WTC11 (cell line): ENCODE measurements around the gene TIGIT.

Experiments
- CTCF ChIP-seq: fragments of 200-600 bp; IDR thresholded peaks from 2 replicates; pipeline ENCODE4 v1.8.0; 2022; ENCODE audit warnings: antibody characterized with exemption
- E2F4 ChIP-seq: sonication (generic); formaldehyde crosslinking; IDR thresholded peaks from 2 replicates; pipeline ENCODE4 v1.8.1; 2022; ENCODE audit warnings: low read depth, mild to moderate bottlenecking, moderate library complexity, missing genetic modification reagents, borderline replicate concordance
- ETV6 ChIP-seq: sonication (generic); formaldehyde crosslinking; IDR thresholded peaks from 2 replicates; pipeline ENCODE4 v1.8.1; 2022; ENCODE audit warnings: mild to moderate bottlenecking, missing genetic modification reagents
- FOXP4 ChIP-seq: sonication (generic); formaldehyde crosslinking; IDR thresholded peaks from 2 replicates; pipeline ENCODE4 v1.8.0; 2022; ENCODE audit warnings: mild to moderate bottlenecking, missing genetic modification reagents
- JUN ChIP-seq: sonication (generic); formaldehyde crosslinking; IDR thresholded peaks from 2 replicates; pipeline ENCODE4 v1.8.0; 2023; ENCODE audit warnings: mild to moderate bottlenecking, missing genetic modification reagents
- KAT7 ChIP-seq: sonication (generic); formaldehyde crosslinking; IDR thresholded peaks from 2 replicates; pipeline ENCODE4 v1.8.1; 2023; ENCODE audit warnings: missing genetic modification reagents, mild to moderate bottlenecking, borderline replicate concordance
- NFYB ChIP-seq: sonication (generic); formaldehyde crosslinking; conservative IDR thresholded peaks from 2 replicates; pipeline ENCODE4 v1.8.0; 2022; ENCODE audit warnings: low read depth, missing genetic modification reagents
- RORB ChIP-seq: fragments of 250-450 bp; sonication (Bioruptor Pico); IDR thresholded peaks from 2 replicates; pipeline ENCODE4 v1.9.0; 2021; ENCODE audit warnings: mild to moderate bottlenecking
- USF2 ChIP-seq: sonication (generic); formaldehyde crosslinking; IDR thresholded peaks from 2 replicates; pipeline ENCODE4 v1.8.1; 2023; ENCODE audit warnings: mild to moderate bottlenecking, missing genetic modification reagents, moderate library complexity

GRCh38 chr3:114313426-114313825, 19.6 kb downstream of the TIGIT start:
- no peak for TF ChIP-seq ETV6
- TF ChIP-seq CTCF: no peak
- TF ChIP-seq KAT7 (CRISPR knock-in tag): no peak
- no peak for TF ChIP-seq E2F4 (CRISPR knock-in tag)
- TF ChIP-seq JUN (CRISPR knock-in tag): no peak
- TF ChIP-seq RORB: no peak
- TF ChIP-seq USF2: no peak
- no peak for TF ChIP-seq NFYB (CRISPR knock-in tag)
- TF ChIP-seq FOXP4: no peak
